ENCODE measurements around the gene TMIGD1.

- no peak for TF ChIP-seq CTCF (IDR thresholded peaks at IDR 0.05)
- no peak for TF ChIP-seq POLR2A (IDR thresholded peaks at IDR 0.05)
Measured at GRCh38 chr17:30352240-30352814, 18.5 kb upstream of the TMIGD1 start.
